BJ (cell line): ENCODE results near the gene P4HTM. TPM values are rescaled to one million over a fixed set of nuclear protein-coding genes. Genes with fewer than 3 reads are reported as not detected.
A peak's percentile ranks its signal among the peaks of the same experiment; 100 is the strongest.

Experiments
- CTCF ChIA-PET: fragments of 350-600 bp; formaldehyde crosslinking; extraction: SDS; loops from one replicate; lab custom pipeline; 2021; ENCODE audit warnings: antibody characterized with exemption, inconsistent platforms; lab: Yijun Ruan, JAX
- POLR2A ChIA-PET: fragments of 300-600 bp; sonication (Branson Sonifier 250); formaldehyde crosslinking; extraction: SDS; loops from one replicate; lab custom pipeline; 2021; ENCODE audit warnings: antibody characterized with exemption; lab: Charles Lee
- DNase-seq: peaks from one replicate; pipeline ENCODE4 v3.0.0-alpha.2; 2011; ENCODE audit warnings: low read depth
- H3K27me3 ChIP-seq: 2 replicates; pipeline ENCODE4 v1.6.0; 2011; ENCODE audit warnings: low read length; ENCODE audit not compliant: control insufficient read depth, insufficient read depth
- H3K36me3 ChIP-seq: 2 replicates; pipeline ENCODE4 v1.5.1; 2011; ENCODE audit warnings: low read length; ENCODE audit not compliant: control insufficient read depth, insufficient read depth
- H3K4me3 ChIP-seq: 2 replicates; pipeline ENCODE4 v1.5.1; 2011; ENCODE audit warnings: low read depth, mild to moderate bottlenecking, control low read depth, low read length
- polyA plus RNA-seq: library from polyadenylated mRNA; depleted of rRNA; stranded (reverse); fragments of >200 nt; gene quantifications from 2 replicates; pipeline ENCODE4 v1.2.3, GENCODE V29; 2011
- TF ChIP-seq, protein P1 (sequence below): IDR thresholded peaks from 2 replicates; pipeline ENCODE4 v1.5.1; 2011; ENCODE audit warnings: low read depth, mild to moderate bottlenecking, control low read depth, inconsistent platforms, low read length, moderate library complexity; ENCODE audit not compliant: insufficient read depth

Gene P4HTM
- polyA plus RNA-seq, 1 experiment, result 38.4 TPM

DNA sequence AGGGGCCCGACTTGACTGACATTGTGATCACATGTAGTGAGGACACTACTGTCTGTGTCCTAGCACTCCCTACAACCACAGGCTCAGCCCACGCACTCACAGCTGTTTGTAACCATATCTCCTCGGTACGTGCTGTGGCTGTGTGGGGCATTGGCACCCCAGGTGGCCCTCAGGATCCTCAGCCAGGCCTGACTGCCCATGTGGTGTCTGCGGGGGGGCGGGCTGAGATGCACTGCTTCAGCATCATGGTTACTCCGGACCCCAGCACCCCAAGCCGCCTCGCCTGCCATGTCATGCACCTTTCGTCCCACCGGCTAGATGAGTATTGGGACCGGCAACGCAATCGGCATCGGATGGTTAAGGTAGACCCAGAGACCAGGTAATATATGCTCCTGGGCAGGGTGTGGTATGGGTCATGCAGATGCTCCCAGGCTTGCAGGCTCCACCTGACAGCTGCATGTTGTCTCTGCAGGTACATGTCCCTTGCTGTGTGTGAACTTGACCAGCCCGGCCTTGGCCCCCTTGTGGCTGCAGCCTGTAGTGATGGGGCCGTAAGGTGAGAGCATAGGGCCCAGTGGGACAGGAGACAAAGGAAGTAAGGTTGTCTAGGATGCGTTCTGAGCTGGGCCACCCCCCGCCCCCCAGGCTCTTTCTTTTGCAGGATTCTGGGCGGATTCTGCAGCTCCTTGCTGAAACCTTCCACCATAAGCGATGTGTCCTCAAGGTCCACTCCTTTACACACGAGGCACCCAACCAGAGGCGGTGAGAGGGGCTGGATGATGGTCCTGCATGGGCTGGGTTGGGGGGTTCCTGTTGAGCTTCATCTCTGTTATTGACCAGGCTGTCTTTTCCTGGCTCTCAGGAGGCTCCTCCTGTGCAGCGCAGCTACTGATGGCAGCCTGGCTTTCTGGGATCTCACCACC is 24.0 kb downstream of the P4HTM start:
- ChIA-PET CTCF (interaction anchor here (0.6 to 1.5 kb wide), 4 partner anchors 9 to 26 kb away, joined by 3 to 7 read pairs (median 4); partner anchors contain the start of gene P4HTM), POLR2A (no interaction called here)
- DNase-seq, result no peak
- peaks cover 41% of the 10 kb centered on the region for H3K36me3 ChIP-seq
- TF ChIP-seq, protein P1, sequence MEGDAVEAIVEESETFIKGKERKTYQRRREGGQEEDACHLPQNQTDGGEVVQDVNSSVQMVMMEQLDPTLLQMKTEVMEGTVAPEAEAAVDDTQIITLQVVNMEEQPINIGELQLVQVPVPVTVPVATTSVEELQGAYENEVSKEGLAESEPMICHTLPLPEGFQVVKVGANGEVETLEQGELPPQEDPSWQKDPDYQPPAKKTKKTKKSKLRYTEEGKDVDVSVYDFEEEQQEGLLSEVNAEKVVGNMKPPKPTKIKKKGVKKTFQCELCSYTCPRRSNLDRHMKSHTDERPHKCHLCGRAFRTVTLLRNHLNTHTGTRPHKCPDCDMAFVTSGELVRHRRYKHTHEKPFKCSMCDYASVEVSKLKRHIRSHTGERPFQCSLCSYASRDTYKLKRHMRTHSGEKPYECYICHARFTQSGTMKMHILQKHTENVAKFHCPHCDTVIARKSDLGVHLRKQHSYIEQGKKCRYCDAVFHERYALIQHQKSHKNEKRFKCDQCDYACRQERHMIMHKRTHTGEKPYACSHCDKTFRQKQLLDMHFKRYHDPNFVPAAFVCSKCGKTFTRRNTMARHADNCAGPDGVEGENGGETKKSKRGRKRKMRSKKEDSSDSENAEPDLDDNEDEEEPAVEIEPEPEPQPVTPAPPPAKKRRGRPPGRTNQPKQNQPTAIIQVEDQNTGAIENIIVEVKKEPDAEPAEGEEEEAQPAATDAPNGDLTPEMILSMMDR, result peak; percentile 73
- H3K27me3 ChIP-seq, result no peaks in the 10 kb centered on the region
- no peak overlapping the region for H3K4me3 ChIP-seq

DNA sequence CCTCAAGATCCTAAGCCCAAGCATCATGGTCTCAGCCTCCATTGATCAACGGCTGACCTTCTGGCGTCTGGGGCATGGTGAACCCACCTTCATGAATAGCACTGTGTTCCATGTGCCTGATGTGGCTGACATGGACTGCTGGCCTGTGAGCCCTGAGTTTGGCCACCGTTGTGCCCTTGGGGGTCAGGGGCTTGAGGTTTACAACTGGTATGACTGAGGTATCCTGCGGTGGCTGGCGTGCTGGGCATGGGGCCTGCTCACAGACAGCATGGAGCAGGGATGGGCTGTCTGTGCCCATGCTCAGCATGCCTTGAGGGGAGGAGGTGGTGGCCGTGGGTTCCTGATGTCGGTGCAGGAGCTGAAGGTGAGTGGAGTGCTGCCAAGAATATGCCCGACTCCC is 25.0 kb downstream of the P4HTM start:
- TF ChIP-seq, protein P1, result no peak
- POLR2A ChIA-PET, result no interaction called here
- no peak for DNase-seq
- no peaks in the 10 kb centered on the region for H3K27me3 ChIP-seq
- CTCF ChIA-PET, result interaction anchor here (0.7 to 1.5 kb wide), 2 partner anchors 27 to 82 kb away, joined by 3 to 7 read pairs; no protein-coding TSS in a partner anchor
- no peak overlapping the region for H3K4me3 ChIP-seq
- peaks cover 40% of the 10 kb centered on the region for H3K36me3 ChIP-seq

DNA sequence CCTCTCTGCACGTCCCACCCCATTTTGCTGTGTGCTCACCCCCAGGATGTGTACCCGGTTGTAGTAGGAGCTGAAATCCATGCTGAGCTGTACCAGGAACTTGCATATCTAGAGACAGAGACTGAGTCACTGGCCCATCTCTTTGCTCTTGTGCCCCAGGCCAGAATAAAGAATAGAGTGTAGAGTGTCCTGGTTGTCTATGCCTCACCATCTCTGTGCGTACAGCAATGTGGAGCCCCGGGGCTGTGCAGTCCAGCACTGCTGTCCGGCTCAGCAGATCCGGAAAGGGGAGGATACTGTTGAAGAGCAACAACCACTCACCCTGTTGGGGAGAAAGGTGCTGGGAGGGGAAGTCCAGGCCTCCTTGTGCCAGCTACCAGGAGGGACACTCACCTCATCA is 25.7 kb downstream of the P4HTM start:
- TF ChIP-seq, protein P1, result no peak
- CTCF ChIA-PET, result interaction anchor here (0.7 kb wide), 1 partner anchor 83 kb away, joined by 3 read pairs; no protein-coding TSS in a partner anchor
- DNase-seq, result no peak
- POLR2A ChIA-PET, result no interaction called here
- Histone ChIP-seq H3K27me3 (no peaks in the 10 kb centered on the region), H3K36me3 (peaks cover 37% of the 10 kb centered on the region), H3K4me3 (no peak overlapping the region)

DNA sequence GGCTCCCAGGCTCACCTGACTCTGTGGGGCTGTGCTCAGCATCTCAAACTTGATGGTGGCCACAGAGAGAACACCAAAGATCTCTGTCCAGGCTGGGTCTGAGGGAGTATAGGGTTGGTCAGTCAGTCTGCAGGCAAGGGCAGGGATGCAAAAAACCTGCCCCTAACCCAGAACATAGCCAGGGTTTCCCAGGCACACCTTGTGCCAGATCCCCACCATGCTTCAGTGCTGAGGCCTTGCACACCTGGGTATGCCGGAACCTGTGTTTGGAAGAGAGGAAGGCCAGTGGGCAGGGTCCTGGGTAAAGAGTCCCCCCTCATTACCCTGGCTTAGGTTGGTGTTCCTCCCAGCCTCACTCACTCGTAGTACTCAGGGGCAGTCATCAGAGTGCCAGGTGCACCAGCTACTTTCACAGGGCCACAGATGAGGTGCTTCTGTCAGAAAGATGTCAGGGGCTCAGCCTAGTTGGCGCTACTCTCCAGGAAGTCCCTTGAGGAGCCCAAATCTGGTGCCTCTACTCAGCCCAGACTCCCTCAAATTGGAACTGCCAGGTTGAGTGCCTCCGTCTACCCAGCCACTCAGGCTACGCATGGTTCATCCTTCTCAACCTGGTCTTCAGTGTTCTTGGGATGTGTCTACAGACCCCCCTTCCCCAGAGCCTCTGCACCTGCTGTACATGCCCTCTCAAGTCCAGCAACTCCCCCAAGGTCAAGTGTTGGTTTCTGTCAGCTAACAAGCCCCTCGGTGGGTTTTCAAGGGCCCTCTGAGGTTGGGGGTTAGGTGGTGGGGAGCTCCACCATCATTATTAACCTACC is 26.6 kb downstream of the P4HTM start:
- Histone ChIP-seq H3K4me3 (no peak overlapping the region), H3K36me3 (peaks cover 36% of the 10 kb centered on the region), H3K27me3 (no peaks in the 10 kb centered on the region)
- TF ChIP-seq, protein P1, result no peak
- POLR2A ChIA-PET, result no interaction called here
- DNase-seq, result no peak
- CTCF ChIA-PET, result interaction anchor here (2.2 to 6.6 kb wide), 2 partner anchors 8 to 27 kb away, joined by 13 to 60 read pairs; partner anchors contain the start of genes P4HTM and WDR6
